ENCODE measurements around the gene BCKDK.

DNA sequence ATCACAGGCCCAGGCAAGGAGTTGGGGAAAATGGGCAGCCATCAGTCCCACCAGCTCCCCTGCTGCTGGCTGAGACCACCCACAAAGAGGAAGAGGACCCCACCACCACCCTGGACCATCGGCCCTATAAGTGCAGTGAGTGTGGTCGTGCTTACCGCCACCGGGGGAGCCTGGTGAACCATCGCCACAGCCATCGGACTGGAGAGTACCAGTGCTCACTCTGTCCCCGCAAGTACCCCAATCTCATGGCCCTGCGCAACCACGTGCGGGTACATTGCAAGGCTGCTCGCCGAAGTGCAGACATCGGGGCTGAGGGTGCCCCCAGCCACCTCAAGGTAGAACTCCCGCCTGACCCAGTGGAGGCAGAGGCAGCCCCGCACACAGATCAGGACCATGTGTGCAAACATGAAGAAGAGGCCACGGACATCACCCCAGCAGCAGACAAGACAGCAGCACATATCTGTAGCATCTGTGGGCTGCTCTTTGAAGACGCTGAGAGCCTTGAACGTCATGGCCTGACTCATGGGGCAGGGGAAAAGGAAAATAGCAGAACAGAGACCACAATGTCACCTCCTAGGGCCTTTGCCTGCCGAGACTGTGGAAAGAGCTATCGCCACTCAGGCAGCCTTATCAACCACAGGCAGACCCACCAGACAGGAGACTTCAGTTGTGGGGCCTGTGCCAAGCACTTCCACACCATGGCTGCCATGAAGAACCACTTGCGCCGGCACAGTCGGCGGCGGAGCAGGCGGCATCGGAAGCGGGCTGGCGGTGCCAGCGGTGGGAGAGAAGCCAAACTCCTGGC lies 30.4 kb upstream of the BCKDK start:
- no peak for TF ChIP-seq REST (tag by site-specific recombination; IDR thresholded peaks at IDR 0.05)
- no peak for TF ChIP-seq MZF1 (tag by site-specific recombination; IDR thresholded peaks at IDR 0.05; ENCODE audit: borderline replicate concordance)
- TF ChIP-seq ZNF510 (tag by site-specific recombination; IDR thresholded peaks at IDR 0.05; ENCODE audit: insufficient replicate concordance) = no peak
- TF ChIP-seq, protein P1, sequence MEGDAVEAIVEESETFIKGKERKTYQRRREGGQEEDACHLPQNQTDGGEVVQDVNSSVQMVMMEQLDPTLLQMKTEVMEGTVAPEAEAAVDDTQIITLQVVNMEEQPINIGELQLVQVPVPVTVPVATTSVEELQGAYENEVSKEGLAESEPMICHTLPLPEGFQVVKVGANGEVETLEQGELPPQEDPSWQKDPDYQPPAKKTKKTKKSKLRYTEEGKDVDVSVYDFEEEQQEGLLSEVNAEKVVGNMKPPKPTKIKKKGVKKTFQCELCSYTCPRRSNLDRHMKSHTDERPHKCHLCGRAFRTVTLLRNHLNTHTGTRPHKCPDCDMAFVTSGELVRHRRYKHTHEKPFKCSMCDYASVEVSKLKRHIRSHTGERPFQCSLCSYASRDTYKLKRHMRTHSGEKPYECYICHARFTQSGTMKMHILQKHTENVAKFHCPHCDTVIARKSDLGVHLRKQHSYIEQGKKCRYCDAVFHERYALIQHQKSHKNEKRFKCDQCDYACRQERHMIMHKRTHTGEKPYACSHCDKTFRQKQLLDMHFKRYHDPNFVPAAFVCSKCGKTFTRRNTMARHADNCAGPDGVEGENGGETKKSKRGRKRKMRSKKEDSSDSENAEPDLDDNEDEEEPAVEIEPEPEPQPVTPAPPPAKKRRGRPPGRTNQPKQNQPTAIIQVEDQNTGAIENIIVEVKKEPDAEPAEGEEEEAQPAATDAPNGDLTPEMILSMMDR (tag by site-specific recombination; IDR thresholded peaks at IDR 0.05) = no peak
- no peak for TF ChIP-seq ZNF157 (tag by site-specific recombination; IDR thresholded peaks at IDR 0.05)
- TF ChIP-seq ZSCAN4 (tag by site-specific recombination; IDR thresholded peaks at IDR 0.05) = no peak
- TF ChIP-seq ZNF175 (tag by site-specific recombination; IDR thresholded peaks at IDR 0.05) = no peak

Data from HEK293 (cell line).